H9 (cell line): ENCODE data around the gene SNX15. TPM values are rescaled to one million over a fixed set of nuclear protein-coding genes. Genes with fewer than 3 reads are reported as not detected.

Experiments
- DNase-seq: peaks from one replicate; pipeline ENCODE4 v3.0.0-alpha.2; 2017
- H2AFZ ChIP-seq: one replicate; pipeline ENCODE4 v1.6.1; 2013; ENCODE audit warnings: mild to moderate bottlenecking, low read length, control low read depth, moderate library complexity
- H2AK5ac ChIP-seq: 2 replicates; pipeline ENCODE4 v1.6.1; 2013; ENCODE audit warnings: low read length, control low read depth, mixed read lengths; ENCODE audit not compliant: insufficient read length
- H2BK120ac ChIP-seq: one replicate; pipeline ENCODE4 v1.6.1; 2013; ENCODE audit warnings: low read depth, mild to moderate bottlenecking, low read length, control low read depth, inconsistent platforms; ENCODE audit not compliant: poor library complexity, severe bottlenecking
- H2BK12ac ChIP-seq: 2 replicates; pipeline ENCODE4 v1.6.1; 2013; ENCODE audit warnings: low read length, control low read depth, mixed read lengths, low read depth; ENCODE audit not compliant: insufficient read length
- H2BK15ac ChIP-seq: 2 replicates; pipeline ENCODE4 v1.6.1; 2013; ENCODE audit warnings: low read depth, low read length, control low read depth
- H2BK20ac ChIP-seq: one replicate; pipeline ENCODE4 v1.6.1; 2013; ENCODE audit warnings: low read depth, mild to moderate bottlenecking, low read length, control low read depth, inconsistent platforms; ENCODE audit not compliant: poor library complexity, severe bottlenecking
- H2BK5ac ChIP-seq: 2 replicates; pipeline ENCODE4 v1.6.1; 2013; ENCODE audit warnings: low read length, control low read depth, mixed read lengths; ENCODE audit not compliant: insufficient read length
- H3K14ac ChIP-seq: 2 replicates; pipeline ENCODE4 v1.6.1; 2013; ENCODE audit warnings: low read length, control low read depth; ENCODE audit not compliant: insufficient read depth
- H3K18ac ChIP-seq: 2 replicates; pipeline ENCODE4 v1.6.1; 2013; ENCODE audit warnings: low read depth, mild to moderate bottlenecking, mixed read lengths, low read length, control low read depth; ENCODE audit not compliant: insufficient read length
- H3K23ac ChIP-seq: 2 replicates; pipeline ENCODE4 v1.6.1; 2013; ENCODE audit warnings: low read length, control low read depth, mixed read lengths, low read depth; ENCODE audit not compliant: insufficient read length
- H3K23me2 ChIP-seq: 2 replicates; pipeline ENCODE4 v1.6.1; 2013; ENCODE audit warnings: low read depth, mild to moderate bottlenecking, mixed read lengths, low read length, control low read depth; ENCODE audit not compliant: insufficient read length, poor library complexity, severe bottlenecking
- H3K27ac ChIP-seq: 2 replicates; pipeline ENCODE4 v1.5.1; 2013; ENCODE audit warnings: low read length, control low read depth, mixed read lengths, low read depth; ENCODE audit not compliant: insufficient read length
- H3K27me3 ChIP-seq: 2 replicates; pipeline ENCODE4 v1.6.1; 2013; ENCODE audit warnings: low read length, control low read depth, inconsistent platforms; ENCODE audit not compliant: insufficient read depth
- H3K4ac ChIP-seq: 2 replicates; pipeline ENCODE4 v1.6.1; 2013; ENCODE audit warnings: low read depth, mild to moderate bottlenecking, control low read depth, inconsistent platforms, low read length, moderate library complexity
- H3K4me1 ChIP-seq: 2 replicates; pipeline ENCODE4 v1.6.1; 2013; ENCODE audit warnings: low read length, control low read depth, inconsistent platforms; ENCODE audit not compliant: insufficient read depth
- H3K4me2 ChIP-seq: 2 replicates; pipeline ENCODE4 v1.6.1; 2013; ENCODE audit warnings: low read length, control low read depth, mixed read lengths; ENCODE audit not compliant: insufficient read length, insufficient read depth
- H3K56ac ChIP-seq: 2 replicates; pipeline ENCODE4 v1.6.1; 2013; ENCODE audit warnings: low read depth, mild to moderate bottlenecking, mixed read lengths, low read length, control low read depth; ENCODE audit not compliant: insufficient read length
- H3K79me1 ChIP-seq: 2 replicates; pipeline ENCODE4 v1.6.1; 2013; ENCODE audit warnings: low read depth, mild to moderate bottlenecking, moderate library complexity, low read length, control low read depth, inconsistent platforms; ENCODE audit not compliant: insufficient read depth, poor library complexity, severe bottlenecking
- H3K79me2 ChIP-seq: 2 replicates; pipeline ENCODE4 v1.6.1; 2013; ENCODE audit warnings: low read length, control low read depth, inconsistent platforms; ENCODE audit not compliant: insufficient read depth
- H3K9ac ChIP-seq: 2 replicates; pipeline ENCODE4 v1.6.1; 2013; ENCODE audit warnings: low read length, control low read depth, mixed read lengths; ENCODE audit not compliant: insufficient read length; ENCODE audit errors: extremely low read depth
- H3K9me3 ChIP-seq: one replicate; pipeline ENCODE4 v1.6.1; 2013; ENCODE audit warnings: low read depth, low read length, inconsistent platforms; ENCODE audit not compliant: control insufficient read depth
- H3T11ph ChIP-seq: one replicate; pipeline ENCODE4 v1.6.1; 2013; ENCODE audit warnings: mild to moderate bottlenecking, low read length, control low read depth, inconsistent platforms
- H4K20me1 ChIP-seq: one replicate; pipeline ENCODE4 v1.6.1; 2013; ENCODE audit not compliant: control insufficient read depth, insufficient read length, insufficient read depth
- H4K5ac ChIP-seq: 2 replicates; pipeline ENCODE4 v1.6.1; 2013; ENCODE audit warnings: low read depth, mild to moderate bottlenecking, mixed read lengths, low read length, control low read depth; ENCODE audit not compliant: insufficient read length
- H4K8ac ChIP-seq: replicated peaks from 2 replicates; pipeline ENCODE4 v1.6.1; 2013; ENCODE audit warnings: low read length, control low read depth, mixed read lengths, low read depth; ENCODE audit not compliant: insufficient read length
- H4K91ac ChIP-seq: 2 replicates; pipeline ENCODE4 v1.6.1; 2013; ENCODE audit warnings: low read depth, mild to moderate bottlenecking, moderate library complexity, mixed read lengths, low read length, control low read depth; ENCODE audit not compliant: insufficient read length
- H3K27ac Mint-ChIP-seq, 3 experiments: 2 replicates in 2 of 3; 3 replicates in 1 of 3; pipeline ENCODE4 v1.8.0; 2020 to 2021; ENCODE audit warnings: mixed read lengths in 3 of 3, mild to moderate bottlenecking in 1 of 3, moderate library complexity in 1 of 3
- H3K27me3 Mint-ChIP-seq: 2 replicates; pipeline ENCODE4 v1.8.0; 2021; ENCODE audit warnings: low read depth, mild to moderate bottlenecking, moderate library complexity, mixed read lengths
- H3K36me3 Mint-ChIP-seq, 3 experiments: 2 replicates in 2 of 3; 3 replicates in 1 of 3; pipeline ENCODE4 v1.8.0; 2020 to 2021; ENCODE audit warnings: low read depth in 3 of 3, mixed read lengths in 3 of 3; ENCODE audit not compliant: insufficient read depth in 1 of 3
- H3K4me1 Mint-ChIP-seq, 2 experiments: 2 replicates each; pipeline ENCODE4 v1.8.0; 2020; ENCODE audit warnings: mixed read lengths in 2 of 2
- H3K4me3 Mint-ChIP-seq, 2 experiments: 2 replicates in 1 of 2; 3 replicates in 1 of 2; pipeline ENCODE4 v1.8.0; 2020 to 2021; ENCODE audit warnings: mild to moderate bottlenecking in 2 of 2, mixed read lengths in 2 of 2, moderate library complexity in 1 of 2
- H3K9me3 Mint-ChIP-seq, 2 experiments: 2 replicates in 1 of 2; 3 replicates in 1 of 2; pipeline ENCODE4 v1.8.0; 2020; ENCODE audit warnings: mild to moderate bottlenecking in 2 of 2, mixed read lengths in 2 of 2, moderate library complexity in 1 of 2
- CTCF ChIP-seq: fragments of 200-600 bp; sonication (generic); conservative IDR thresholded peaks from 3 replicates; pipeline ENCODE4 v1.8.0; 2021; ENCODE audit warnings: antibody characterized with exemption, mild to moderate bottlenecking
- WGBS: extraction: QIAGEN DNeasy Blood & Tissue Kit; methylation state at CpG from one replicate; pipeline ENCODE4 v1.1.7; 2013; ENCODE audit warnings: missing lambda C conversion rate, low lambda C conversion rate, mixed read lengths; ENCODE audit not compliant: insufficient read length; ENCODE audit errors: extremely low coverage; 5-methylcytosine and 5-hydroxymethylcytosine counted together
- total RNA-seq: library from RNA; stranded (reverse); gene quantifications from 2 replicates; pipeline ENCODE4 v1.2.1, GENCODE V29; 2021

SNX15 gene
- total RNA-seq, 1 experiment from 2014 or later: 24.3 TPM

- H2AK5ac ChIP-seq: no peak overlapping the region
- no peak overlapping the region for H3T11ph ChIP-seq
- no peak overlapping the region for H2AFZ ChIP-seq
- H3K27ac Mint-ChIP-seq: peak overlapping the region; percentile 92 to 98 (median 97); a peak in 6 of 7 replicates
- H3K56ac ChIP-seq: no peak overlapping the region
- no peak overlapping the region for H4K8ac ChIP-seq
- peaks cover 2% of the 10 kb centered on the region for H3K79me1 ChIP-seq
- H3K4me3 Mint-ChIP-seq: peak overlapping the region; percentile 75 to 87
- no peaks in the 10 kb centered on the region for H3K9me3 Mint-ChIP-seq
- H3K18ac ChIP-seq: peak overlapping the region; percentile 90
- no peak overlapping the region for H3K23ac ChIP-seq
- no peaks in the 10 kb centered on the region; the same call in 1 of the 2 replicates for H3K27me3 Mint-ChIP-seq
- H3K36me3 Mint-ChIP-seq: peaks cover 14 to 32% (median 22%) of the 10 kb centered on the region in 3 experiments
- H3K27ac ChIP-seq: no peak overlapping the region
- H2BK12ac ChIP-seq: no peak overlapping the region
- peaks cover 7% of the 10 kb centered on the region for H3K23me2 ChIP-seq
- no peaks in the 10 kb centered on the region for H3K9me3 ChIP-seq
- H4K20me1 ChIP-seq: no peaks in the 10 kb centered on the region
- peak; percentile 75 for TF ChIP-seq CTCF
- H3K4me1 Mint-ChIP-seq: peaks cover 6 to 9% of the 10 kb centered on the region in 2 experiments
- no peaks in the 10 kb centered on the region for H3K27me3 ChIP-seq
- H2BK20ac ChIP-seq: no peak overlapping the region
- peak; percentile 90 for DNase-seq
- peak overlapping the region; percentile 66 for H3K9ac ChIP-seq
- no peak overlapping the region for H2BK5ac ChIP-seq
- no peak overlapping the region for H2BK120ac ChIP-seq
- H3K4me2 ChIP-seq: peak overlapping the region; percentile 41
- H2BK15ac ChIP-seq: peak overlapping the region; percentile 91; the same call in 1 of the 2 replicates
- H3K79me2 ChIP-seq: no peaks in the 10 kb centered on the region
- no peak overlapping the region for H4K91ac ChIP-seq
- H3K4me1 ChIP-seq: no peaks in the 10 kb centered on the region
- H3K14ac ChIP-seq: peak overlapping the region; percentile 89; the same call in 1 of the 2 replicates
- no CpG with 5 or more reads among the region's 22 CpGs for WGBS
- no peak overlapping the region for H4K5ac ChIP-seq
- no peak overlapping the region; the same call in 1 of the 2 replicates for H3K4ac ChIP-seq
Measured at GRCh38 chr11:65013130-65013887, 13.9 kb upstream of the SNX15 start.
